HG03571 (cell line): ENCODE measurements around the gene SMPD4.
A peak's percentile ranks its signal among the peaks of the same experiment; 100 is the strongest.
"Not testable (repeated sequence)": the region's sequence is repeated elsewhere in the genome, so short reads cannot be mapped to it uniquely, and the experiment has no call there.

ENCODE experiments used
- ATAC-seq: cut with Tn5 transposase; IDR thresholded peaks from one replicate; pipeline ENCODE4 v1.9.1; 2021; ENCODE audit not compliant: unreplicated experiment

Gene SMPD4

GRCh38 chr2:130159376-130159775 lies 22.0 kb downstream of the SMPD4 start:
- ATAC-seq: not testable (repeated sequence)

- ATAC-seq: no peak
These were observed 22.8 kb downstream of the SMPD4 start for GRCh38 chr2:130158631-130159030.

- ATAC-seq: peak; percentile 86
These were observed 23.4 kb downstream of the SMPD4 start for GRCh38 chr2:130157825-130158514.

GRCh38 chr2:130157354-130157753 lies 24.0 kb downstream of the SMPD4 start:
- ATAC-seq: peak; percentile 30

GRCh38 chr2:130156624-130157004 lies 24.8 kb downstream of the SMPD4 start:
- ATAC-seq: no peak

GRCh38 chr2:130155956-130156623 lies 25.3 kb downstream of the SMPD4 start:
- not testable (repeated sequence) for ATAC-seq

- no peak for ATAC-seq
These were observed 26.3 kb downstream of the SMPD4 start for GRCh38 chr2:130154773-130155765.

GRCh38 chr2:130154423-130154770 lies 27.0 kb downstream of the SMPD4 start:
- not testable (repeated sequence) for ATAC-seq

GRCh38 chr2:130153721-130154422 lies 27.5 kb downstream of the SMPD4 start:
- ATAC-seq: not testable (repeated sequence)

- no peak for ATAC-seq
These were observed 28.4 kb downstream of the SMPD4 start for GRCh38 chr2:130152816-130153595.

- ATAC-seq: not testable (repeated sequence)
These were observed 29.1 kb downstream of the SMPD4 start for GRCh38 chr2:130152136-130152815.

- ATAC-seq: not testable (repeated sequence)
These were observed 30.3 kb downstream of the SMPD4 start for GRCh38 chr2:130151145-130151512.

- ATAC-seq: no peak
These were observed 30.9 kb downstream of the SMPD4 start for GRCh38 chr2:130150181-130151144.

- not testable (repeated sequence) for ATAC-seq
These were observed 32.9 kb downstream of the SMPD4 start for GRCh38 chr2:130148515-130148914.

GRCh38 chr2:130145006-130145414 lies 36.4 kb downstream of the SMPD4 start, which contains the start of gene CCDC74B:
CCDC74B (minus strand) TSS chr2:130145112; CDS start chr2:130144996, 116 bp downstream.
- peak; percentile 77 for ATAC-seq

- ATAC-seq: not testable (repeated sequence)
These were observed 37.9 kb downstream of the SMPD4 start for GRCh38 chr2:130143266-130144039.
